ENCODE results near the gene ZFP3.

- TF ChIP-seq, protein P1, sequence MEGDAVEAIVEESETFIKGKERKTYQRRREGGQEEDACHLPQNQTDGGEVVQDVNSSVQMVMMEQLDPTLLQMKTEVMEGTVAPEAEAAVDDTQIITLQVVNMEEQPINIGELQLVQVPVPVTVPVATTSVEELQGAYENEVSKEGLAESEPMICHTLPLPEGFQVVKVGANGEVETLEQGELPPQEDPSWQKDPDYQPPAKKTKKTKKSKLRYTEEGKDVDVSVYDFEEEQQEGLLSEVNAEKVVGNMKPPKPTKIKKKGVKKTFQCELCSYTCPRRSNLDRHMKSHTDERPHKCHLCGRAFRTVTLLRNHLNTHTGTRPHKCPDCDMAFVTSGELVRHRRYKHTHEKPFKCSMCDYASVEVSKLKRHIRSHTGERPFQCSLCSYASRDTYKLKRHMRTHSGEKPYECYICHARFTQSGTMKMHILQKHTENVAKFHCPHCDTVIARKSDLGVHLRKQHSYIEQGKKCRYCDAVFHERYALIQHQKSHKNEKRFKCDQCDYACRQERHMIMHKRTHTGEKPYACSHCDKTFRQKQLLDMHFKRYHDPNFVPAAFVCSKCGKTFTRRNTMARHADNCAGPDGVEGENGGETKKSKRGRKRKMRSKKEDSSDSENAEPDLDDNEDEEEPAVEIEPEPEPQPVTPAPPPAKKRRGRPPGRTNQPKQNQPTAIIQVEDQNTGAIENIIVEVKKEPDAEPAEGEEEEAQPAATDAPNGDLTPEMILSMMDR (conservative IDR thresholded peaks at IDR 0.05 in 1 of 2, IDR thresholded peaks at IDR 0.05 in 1 of 2; ENCODE audit: extremely low read depth in 1 of 2, insufficient read depth in 1 of 2, low read depth in 1 of 2, low read length in 2 of 2) = no peak
- no peak for TF ChIP-seq EZH2 (IDR thresholded peaks at IDR 0.05; ENCODE audit: borderline replicate concordance, low read length)
Observed at GRCh38 chr17:5135726-5136579, 57.7 kb downstream of the ZFP3 start.

Measured in mammary epithelial cell (primary cell).